GM19099 (cell line): Measurements from ENCODE around the gene FAM25A.
A peak's percentile ranks its signal among the peaks of the same experiment; 100 is the strongest.
"Not testable (repeated sequence)": the region's sequence is repeated elsewhere in the genome, so short reads cannot be mapped to it uniquely, and the experiment has no call there.

Source experiments
- POLR2A ChIP-seq: IDR thresholded peaks from 3 replicates; pipeline ENCODE4 v1.6.1; 2011; ENCODE audit warnings: low read depth; ENCODE audit not compliant: insufficient read length; ENCODE audit errors: extremely low read depth

The FAM25A gene

DNA sequence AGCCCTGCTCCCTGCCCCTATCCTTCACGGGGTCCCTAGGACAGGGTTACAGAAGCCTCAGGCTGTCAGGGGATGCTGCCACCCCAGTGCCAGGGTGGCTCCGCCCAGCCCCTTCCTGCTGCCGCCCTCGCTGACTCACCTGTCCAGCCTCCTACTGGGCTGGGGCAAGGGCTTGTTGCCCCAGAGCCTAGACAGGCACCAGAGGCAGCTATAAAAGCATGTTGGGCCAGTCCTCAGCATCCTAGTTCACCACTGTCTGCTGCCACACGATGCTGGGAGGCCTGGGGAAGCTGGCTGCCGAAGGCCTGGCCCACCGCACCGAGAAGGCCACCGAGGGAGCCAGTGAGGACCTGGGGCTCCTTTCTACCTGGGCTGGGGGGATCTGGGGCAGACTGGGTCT lies at the start of gene FAM25A:
TSS of gene FAM25A (plus strand) at position 239 of the 400 bp plus-strand sequence. CDS start at position 270, 31 bp downstream.
- not testable (repeated sequence) for TF ChIP-seq POLR2A

DNA sequence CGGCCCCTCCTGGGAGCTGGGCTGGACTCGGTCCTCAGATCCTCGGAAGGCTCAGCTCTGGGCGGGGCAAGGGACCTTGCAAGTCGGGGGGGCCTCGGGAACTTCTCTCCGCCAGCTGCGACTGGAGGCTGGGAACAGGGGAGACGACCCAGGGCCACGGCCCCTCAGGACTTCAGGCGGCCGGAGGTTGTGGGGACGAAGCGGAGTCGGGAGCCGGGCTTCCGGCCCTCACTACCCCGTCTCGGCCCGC lies 49.2 kb upstream of the FAM25A start:
- TF ChIP-seq POLR2A: peak; percentile 93

DNA sequence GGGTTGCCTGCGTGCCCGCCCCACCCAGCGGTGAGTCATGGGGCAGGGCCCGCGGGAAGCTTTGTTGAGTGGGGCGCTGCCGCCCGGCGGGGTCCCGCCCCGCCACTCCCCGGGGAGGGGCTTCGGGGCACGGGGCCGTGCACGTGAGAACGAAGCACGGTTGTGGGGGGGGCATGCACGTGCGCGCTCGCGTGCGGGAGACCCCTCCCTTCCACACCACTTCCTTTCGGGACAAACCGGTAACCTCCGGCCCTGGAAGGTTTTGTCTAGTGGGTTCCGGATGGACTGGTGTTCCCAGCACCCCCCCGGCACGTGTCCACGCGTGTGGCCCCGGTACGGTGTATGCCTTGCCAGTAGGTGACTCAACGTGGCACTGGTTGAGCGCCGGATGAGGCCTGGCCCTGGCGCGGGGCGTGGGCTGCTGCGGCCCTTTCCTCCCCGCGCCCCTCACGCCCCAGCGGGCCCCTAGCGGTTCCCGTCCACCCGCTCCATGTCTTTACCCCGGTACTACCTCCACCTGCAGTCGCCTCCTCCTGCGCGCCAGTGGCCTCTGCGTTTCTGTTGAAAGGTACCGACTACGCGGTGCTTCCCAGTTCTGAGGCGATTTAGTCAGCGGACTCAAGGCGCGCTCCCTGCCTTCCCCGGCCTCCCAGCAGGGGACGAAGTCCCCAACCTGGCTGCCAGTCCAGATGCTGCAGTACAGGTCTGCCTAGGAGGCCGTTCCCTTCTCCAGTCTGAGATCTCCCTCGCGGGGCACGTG lies 48.7 kb upstream of the FAM25A start:
- peak; percentile 80 for TF ChIP-seq POLR2A

DNA sequence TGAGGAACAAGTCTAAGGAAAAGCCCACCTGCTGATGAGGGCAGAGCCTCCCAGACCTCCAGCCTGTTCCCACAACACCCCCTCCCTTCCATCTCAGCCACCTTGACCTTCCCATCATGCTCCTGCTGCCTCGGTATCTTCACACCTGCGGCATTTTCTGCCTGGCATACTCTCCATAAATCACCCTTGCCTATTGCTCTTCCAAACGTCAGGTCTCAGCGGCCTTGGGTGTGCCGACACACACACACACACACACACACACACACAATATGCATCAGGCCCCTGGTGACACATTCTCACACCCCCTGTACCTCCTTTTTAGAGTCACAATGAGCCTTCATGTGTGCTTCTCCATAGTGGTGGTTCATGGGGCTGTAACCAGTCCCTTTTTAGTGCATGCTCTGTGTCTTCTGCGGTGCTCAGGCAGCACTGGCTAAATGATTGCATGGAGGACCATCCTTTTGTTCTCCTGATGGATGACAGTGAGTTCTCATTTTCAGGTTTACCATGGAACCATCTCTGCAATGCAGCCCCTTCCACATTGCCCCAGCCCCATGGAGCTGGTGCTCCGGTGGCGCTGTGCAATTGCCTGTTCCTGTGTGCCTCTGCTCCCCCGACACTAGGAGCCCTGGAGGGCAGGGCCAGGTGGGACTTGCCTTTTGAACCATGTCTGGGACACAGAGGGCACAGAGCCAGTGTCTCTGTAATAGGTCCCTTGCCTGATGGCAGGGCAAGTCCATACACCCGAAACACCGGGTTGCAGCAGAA lies 47.3 kb upstream of the FAM25A start:
- no peak for TF ChIP-seq POLR2A

DNA sequence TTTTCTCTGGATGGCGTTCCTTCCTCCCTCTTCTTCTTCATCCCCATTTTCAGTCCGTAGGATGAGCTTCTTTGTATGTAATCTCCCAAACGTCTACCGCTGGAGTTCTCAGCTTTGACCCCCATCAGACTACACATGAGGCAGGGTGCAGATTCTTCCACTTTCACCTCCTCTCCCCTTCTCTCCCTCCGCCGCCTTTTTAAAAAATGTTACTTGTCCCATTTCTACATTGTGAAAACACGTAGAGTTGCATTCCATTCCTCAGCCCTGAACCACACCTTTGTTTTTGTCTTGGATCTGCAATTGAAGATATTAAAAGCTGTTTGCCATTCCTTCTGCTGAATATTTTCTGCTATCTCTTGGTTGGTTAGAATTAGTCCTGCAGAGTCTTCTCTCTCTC lies 45.6 kb upstream of the FAM25A start:
- no peak for TF ChIP-seq POLR2A

DNA sequence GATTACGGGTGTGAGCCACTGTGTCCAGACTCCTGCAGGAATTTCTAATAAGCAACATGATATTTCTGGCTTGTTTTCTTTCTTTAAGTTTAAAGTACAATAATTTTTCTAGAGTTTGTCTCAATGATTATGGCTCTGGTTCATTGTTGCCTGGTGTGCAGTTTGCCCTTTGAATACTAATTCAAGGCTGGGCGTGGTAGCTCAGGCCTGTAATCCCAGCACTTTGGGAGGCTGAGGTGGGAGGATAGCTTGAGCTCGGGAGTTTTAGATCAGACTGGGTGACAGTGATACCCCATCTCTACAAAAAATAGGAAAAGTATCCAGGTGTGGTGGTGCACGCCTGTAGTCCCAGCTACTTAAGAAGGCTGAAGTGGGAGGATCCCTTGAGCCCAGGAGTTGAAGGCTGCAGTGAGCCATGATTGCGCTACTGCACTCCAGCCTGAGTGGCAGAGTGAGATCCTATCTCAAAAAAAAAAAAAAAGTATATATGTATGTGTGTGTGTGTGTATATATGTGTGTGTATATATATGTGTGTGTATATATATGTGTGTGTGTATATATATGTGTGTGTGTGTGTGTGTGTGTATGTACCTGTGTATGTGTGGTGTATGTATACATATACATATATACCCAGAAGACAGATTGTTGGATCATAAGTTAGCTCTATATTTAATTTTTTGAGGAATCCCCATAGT lies 43.6 kb upstream of the FAM25A start:
- no peak for TF ChIP-seq POLR2A

DNA sequence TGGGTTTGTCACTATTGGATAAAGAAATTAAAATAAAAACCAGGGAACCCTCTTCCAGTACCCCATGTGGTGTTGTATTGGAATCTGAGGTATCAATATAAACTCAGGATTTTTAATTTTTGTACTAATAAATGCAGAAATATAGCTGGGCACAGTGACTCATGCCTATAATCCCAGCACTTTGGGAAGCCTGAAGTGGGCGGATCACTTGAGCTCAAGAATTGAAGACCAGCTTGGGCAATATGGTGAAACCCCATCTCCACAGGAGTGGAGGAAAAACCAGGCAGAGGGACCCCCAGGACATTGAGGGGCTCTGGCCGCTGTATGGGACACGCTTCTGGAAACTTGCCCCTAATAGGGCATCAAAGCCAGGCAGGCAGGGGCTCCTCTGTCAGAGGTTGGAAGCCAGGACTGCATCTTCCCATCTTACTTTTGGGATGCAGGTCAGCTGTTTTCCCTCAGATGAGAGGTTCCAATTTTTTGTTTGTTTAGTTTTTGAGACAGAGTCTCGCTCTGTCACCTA lies 40.7 kb upstream of the FAM25A start:
- TF ChIP-seq POLR2A: no peak

DNA sequence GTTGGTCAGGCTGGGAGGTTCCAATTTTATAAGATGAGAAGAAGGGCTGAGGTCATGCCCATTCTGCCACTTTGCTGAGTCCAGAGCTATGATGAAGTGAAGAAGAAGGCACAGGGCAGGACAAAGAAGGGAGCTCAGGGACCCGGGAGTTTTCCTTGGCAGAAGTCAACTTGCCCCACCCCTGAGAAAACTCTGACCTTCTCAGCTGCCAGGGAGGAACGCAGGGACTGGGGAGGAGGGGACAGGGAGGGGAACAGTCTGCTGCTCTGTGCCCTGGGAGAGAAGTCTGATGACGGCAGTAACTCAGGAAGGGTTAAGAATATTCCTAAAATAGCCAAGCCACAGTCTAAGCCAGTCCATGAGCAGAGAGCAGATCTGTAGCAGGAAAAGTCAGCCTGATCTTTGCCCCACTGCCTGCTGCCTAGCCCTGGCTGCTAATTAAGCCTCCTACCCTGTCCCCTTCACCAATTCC lies 40.1 kb upstream of the FAM25A start:
- TF ChIP-seq POLR2A: no peak

DNA sequence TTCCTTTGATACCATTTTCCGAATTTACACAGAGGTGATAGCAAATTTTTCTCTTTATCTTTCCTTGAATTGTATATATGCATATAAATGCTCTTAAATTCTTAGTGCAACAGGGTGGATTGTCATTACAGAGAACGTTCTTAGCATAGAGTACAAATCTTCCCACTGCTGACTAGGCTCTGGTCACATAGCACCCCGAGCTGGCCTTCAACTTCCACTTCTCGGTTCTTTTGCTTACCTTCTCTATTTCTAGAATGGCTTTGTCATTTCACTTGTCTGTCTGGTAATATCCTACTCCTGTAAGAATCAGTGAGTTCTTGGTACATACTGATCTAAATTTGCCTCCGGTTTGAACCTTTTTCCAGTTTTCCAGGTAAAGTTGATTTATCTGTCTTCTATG lies 38.4 kb upstream of the FAM25A start:
- TF ChIP-seq POLR2A: no peak

DNA sequence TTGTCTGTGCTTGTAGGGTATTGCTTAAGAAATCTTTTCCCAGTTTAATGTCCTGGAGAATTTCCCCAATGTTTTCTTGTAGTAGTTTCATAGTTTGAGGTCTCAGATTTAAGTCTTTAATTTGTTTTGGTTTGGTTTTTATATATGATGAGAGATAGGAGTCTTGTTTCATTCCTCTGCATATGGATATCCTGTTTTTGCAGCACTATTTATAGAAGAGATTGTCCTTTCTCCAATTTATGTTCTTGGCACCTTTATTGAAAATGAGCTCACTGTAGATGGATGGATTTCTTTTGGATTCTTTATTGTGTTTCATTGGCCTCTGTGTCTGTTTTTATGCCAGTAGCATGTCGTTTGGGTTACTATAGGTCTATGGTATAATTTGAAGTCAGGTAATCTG lies 31.6 kb upstream of the FAM25A start:
- TF ChIP-seq POLR2A: no peak

DNA sequence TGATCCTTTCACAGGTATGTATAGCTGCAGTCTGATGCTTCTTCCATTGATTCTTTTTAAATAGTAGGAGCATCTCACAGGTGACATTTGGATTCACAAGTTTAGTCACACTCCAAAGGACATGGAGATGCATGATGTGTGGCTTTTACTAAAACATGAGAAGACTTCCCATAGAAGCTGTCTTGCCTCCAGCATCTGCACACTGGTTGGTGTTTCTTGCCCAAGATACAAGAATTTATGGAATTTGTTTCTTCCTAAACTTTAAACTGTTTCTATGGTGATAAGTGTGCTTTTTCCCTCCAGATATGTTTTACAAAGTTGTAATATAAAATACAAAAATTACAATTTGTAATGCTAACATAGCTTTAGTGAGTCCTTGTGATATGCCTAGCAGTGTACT lies 27.6 kb upstream of the FAM25A start:
- no peak for TF ChIP-seq POLR2A

DNA sequence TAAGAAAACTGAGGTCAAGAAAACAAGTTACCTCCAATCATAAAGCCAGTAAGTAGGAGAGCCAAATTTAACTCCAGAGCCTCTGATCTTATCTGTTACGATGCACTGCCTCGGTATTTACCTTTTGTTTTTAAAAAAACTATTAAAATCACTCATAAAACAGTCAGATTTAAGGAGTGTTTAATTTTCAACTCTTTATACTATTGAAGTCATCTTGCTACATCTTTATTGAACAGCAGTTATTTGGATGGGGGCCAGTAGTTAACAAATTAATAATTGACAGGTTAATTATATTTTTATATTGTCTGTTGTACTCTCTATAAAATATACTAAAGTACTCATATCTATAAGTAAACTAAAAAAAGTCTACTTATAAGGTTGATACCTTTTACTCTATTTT lies 27.2 kb upstream of the FAM25A start:
- TF ChIP-seq POLR2A: no peak

DNA sequence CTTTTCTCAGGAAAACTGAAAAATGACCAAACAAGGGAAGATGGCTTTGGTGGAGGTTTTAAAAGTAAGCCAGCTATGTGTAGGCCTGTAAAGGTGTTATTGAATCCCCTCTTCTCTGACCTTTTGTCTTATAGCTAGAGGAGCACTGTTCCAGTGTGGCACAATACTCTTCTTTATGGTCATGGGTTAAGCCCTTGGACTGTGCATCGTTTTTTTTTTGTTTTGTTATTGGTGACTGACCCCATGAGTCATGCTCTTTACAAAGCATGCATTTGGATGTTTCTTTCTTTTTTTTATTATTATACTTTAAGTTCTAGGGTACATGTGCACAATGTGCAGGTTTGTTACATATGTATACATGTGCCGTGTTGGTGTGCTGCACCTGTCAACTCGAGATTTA lies 19.6 kb upstream of the FAM25A start:
- TF ChIP-seq POLR2A: no peak

DNA sequence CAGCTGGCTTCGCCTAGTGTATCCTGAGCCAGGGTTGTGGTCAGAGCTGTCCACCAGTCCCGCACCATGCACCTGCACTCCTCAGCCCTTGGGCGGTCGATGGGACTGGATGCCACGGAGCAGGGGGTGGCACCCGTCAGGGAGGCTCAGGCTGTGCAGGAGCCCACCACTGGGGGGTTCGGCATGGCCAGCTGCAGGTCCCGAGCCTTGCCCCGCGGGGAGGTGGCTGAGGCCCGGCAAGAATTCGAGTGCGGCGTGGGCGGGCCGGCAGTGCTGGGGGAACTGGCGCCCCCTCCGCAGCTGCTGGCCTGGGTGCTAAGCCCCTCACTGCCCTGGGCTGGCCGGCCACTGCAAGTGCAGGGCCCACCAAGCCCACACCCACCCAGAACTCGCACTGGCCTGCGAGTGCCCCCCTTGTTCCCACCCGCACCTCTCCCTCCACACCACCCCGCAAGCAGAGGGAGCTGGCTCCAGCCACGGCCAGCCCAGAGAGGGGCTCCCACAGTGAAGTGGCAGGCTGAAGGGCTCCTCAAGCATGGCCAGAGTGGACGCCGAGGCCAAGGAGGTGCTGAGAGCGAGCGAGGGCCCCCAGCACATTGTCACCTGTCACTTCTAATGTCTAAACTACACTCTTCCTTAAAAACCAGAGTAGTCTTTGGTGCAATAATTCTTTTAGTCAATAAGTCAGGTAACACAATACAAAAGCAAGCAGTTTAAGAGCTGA lies 11.0 kb downstream of the FAM25A start:
- no peak for TF ChIP-seq POLR2A

DNA sequence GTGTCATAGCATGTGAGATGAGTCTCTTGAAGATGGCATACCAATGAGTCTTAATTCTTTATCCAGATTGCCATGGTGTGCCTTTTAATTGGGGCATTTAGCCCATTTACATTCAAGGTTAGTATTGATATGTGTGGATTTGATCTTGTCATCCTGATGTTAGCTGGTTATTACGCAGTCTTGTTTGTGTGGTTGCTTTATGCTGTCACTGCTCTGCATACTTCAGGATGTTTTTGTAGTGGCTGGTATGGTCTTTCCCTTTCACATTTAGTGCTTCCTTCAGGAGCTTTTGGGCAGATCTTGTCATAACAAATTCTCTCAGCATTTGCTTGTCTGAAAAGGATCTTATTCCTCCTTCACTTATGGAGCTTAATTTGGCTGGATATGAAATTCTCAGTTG lies 16.5 kb downstream of the FAM25A start:
- no peak for TF ChIP-seq POLR2A
